Liver (tissue), 3 donors: ENCODE measurements around the gene SGK2.

ENCODE experiments used
- CTCF ChIP-seq: fragments of 150-350 bp; IDR thresholded peaks from 2 replicates; pipeline ENCODE4 v1.5.1; 2017; ENCODE audit warnings: improper control_type of control experiment, low read depth, low read length; ENCODE audit not compliant: missing input control
- JUND ChIP-seq, 2 donors: IDR thresholded peaks; 2 replicates each; pipeline ENCODE4 v1.6.1; 2016; ENCODE audit warnings: antibody characterized with exemption in 2 of 2
- MAX ChIP-seq: IDR thresholded peaks from 2 replicates; pipeline ENCODE4 v1.6.1; 2016; ENCODE audit warnings: antibody characterized with exemption
- RAD21 ChIP-seq, 2 donors: IDR thresholded peaks; 2 replicates each; pipeline ENCODE4 v1.6.1; 2016; ENCODE audit warnings: antibody characterized with exemption in 2 of 2, mild to moderate bottlenecking in 2 of 2
- SP1 ChIP-seq: IDR thresholded peaks from 2 replicates; pipeline ENCODE4 v1.6.1; 2018; ENCODE audit warnings: antibody characterized with exemption, mild to moderate bottlenecking
- donor health status: healthy.
- donor health status: healthy.

GRCh38 chr20:43571771-43572170 lies 12.9 kb downstream of the SGK2 start:
- TF ChIP-seq CTCF (no peak), JUND (IDR thresholded peaks at IDR 0.05) (no peak), RAD21 (IDR thresholded peaks at IDR 0.05) (no peak), SP1 (no peak), MAX (no peak)
